GM18867 (cell line): ENCODE results near the gene UCK1.
A peak's percentile ranks its signal among the peaks of the same experiment; 100 is the strongest.
"Not testable (repeated sequence)": the region's sequence is repeated elsewhere in the genome, so short reads cannot be mapped to it uniquely, and the experiment has no call there.

Source experiments
- ATAC-seq: cut with Tn5 transposase; IDR thresholded peaks from one replicate; pipeline ENCODE4 v1.9.1; 2021; ENCODE audit warnings: mild to moderate bottlenecking, moderate library complexity; ENCODE audit not compliant: unreplicated experiment

The UCK1 gene

DNA sequence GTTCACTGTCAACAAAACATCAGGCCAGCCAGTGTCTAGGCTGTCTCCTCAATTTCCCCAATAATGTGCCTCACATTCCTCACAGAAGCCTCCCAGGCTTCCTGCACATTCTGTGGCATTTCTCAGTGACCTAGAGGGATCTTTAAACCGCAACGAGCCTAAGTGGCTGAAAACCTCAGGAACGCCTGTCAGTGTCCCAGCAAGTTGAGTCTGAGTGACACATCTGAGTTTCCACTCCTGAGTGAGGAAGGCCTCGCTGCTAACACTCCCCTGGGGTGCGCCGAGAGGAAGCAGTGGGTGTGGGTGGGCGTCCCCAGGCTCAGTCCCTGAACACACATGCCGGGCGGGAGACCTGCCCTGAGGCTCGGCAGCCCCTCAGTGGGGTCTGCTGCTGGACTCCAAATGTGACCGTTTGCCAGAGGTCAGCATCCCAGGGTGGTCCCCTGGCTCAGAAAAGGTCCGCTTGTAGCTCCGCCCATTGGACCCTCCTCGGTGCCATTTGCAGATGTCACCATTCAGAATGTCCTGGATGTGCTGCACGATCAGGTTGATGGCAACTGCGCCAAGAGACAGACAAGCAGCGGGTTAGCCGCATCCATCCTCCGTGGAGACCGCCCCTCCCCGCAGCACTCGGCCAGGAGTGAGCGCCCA lies 6.3 kb downstream of the UCK1 start:
- ATAC-seq: no peak

DNA sequence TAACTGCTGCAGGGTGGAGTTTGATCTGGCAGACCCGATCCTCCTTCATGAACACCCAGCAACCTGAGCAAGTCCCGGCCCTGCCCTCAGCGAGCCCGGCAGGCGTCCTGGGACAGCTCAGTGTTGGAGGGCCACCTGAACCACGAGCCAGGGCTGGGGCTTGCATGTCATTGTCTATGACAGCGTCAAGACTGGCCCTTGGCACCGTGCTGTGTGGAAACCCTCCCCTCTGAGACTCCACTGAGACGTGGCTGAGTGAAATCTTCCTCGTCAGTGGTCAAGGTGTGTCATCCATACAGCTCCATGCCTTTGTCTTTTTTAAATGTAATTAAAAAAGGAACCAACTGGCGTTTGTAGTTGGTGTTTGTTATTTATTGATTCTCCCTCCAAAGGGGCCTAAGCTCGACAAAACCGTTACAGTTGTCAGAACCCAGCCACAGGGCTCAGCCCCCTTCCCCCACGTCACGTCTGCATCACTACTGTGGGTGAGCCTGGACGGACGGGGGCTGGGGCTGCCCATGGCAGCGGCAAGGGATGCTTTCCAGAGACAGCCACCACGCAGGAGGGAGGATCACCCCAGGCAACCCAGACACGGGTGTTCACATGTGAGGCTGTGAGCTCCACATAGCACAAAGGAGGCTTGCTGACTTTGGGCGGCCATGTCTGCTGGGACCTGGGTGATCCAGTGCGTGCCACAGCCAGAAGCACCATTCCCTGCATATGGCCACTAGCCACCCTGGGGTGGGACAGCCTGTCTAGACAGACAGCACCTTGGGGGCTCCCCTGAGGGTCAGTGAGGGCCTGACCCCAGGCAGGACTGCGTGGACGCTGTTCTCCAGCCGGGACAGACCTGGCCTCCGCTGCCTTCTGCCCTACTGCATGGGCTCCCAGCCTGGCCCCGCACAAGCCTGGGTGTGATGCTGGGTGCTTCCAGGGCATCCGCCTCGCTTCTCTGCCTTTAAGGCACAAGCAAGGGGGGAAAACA lies 7.3 kb downstream of the UCK1 start:
- ATAC-seq: no peak

DNA sequence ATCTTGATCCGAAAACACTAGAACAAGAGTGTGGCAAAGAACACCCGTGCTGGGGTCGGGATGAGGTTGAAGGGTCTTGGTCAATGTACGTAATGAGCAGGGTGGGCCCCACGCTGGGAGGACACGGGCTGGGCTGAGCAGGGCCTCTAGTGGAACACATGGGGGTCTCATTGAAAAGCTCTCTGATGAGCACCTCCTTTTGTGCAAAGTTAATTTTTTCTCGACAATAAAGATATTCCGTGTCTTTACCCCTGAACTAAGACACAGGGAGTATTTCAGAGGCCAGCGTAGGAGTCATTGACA lies 8.0 kb downstream of the UCK1 start:
- ATAC-seq: no peak

DNA sequence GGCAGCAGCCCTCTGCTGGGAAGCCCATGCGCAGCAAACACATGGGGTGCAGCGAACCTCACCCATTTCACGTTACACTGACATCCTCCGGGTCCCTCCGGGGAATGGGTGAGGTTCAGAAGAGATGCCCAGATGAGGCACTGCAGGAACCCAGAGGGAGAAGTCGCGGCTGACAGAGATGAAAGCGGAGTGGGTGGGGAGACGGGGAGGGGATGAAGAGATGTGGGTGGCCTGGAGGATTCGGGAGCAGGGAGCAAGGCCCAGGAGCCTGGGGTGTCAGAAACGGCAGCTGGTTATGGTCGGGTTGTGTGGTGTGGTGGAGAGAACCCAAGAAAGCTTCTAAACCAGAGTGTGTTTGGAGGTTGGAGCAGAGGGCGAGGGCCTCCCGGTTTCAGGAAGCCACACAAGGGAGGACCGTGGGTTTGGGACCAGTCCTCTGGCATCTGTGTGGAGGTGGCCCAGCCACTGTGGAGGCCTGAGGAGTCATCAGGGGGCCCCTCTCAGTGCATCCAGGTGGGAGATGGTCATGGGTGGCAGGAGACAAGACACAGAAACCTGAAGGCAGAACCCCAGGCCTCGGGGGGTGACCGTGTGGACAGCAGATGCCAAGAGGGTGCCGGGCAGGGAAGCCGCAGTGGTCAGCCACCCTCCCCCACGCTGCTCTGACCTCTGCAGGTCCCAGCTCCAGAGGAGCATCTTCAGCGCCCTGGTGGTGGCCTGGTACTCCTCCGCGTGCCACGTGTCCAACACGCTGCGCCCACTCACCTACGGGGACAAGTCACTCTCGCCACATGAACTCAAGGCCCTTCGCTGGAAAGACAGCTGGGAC lies 8.6 kb downstream of the UCK1 start:
- ATAC-seq: no peak

DNA sequence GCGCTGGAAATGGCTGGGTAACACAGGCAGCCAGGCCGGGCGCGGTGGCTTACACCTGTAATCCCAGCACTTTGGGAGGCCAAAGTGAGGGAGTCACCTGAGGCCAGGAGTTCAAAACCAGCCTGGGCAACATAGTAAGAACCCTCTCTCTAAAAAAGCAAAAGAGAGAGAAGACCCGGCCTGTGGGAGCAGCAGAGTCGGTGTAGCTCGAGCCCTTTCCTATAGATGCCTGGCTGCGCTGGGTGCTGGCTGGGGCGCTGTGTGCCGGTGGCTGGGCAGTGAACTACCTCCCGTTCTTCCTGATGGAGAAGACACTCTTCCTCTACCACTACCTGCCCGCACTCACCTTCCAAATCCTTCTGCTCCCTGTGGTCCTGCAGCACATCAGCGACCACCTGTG lies 9.2 kb downstream of the UCK1 start:
- ATAC-seq: no peak

DNA sequence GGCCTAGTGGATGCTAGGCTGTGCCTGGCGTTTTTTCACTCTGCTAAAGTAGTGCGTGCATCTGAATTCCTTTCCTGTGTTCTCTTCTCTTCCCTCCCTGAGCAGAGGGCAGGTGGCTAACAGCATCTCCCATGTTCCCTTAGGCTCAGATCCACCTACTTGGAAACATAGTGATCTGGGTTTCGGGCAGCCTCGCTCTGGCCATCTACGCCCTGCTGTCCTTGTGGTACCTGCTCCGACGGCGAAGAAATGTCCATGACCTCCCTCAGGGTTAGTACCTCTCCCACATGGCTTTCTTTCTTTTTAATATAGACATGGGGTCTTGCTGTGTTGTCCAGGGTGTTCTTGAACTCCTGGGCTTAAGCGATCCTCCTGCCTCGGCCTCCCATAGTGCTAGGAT lies 9.9 kb downstream of the UCK1 start:
- ATAC-seq: no peak

DNA sequence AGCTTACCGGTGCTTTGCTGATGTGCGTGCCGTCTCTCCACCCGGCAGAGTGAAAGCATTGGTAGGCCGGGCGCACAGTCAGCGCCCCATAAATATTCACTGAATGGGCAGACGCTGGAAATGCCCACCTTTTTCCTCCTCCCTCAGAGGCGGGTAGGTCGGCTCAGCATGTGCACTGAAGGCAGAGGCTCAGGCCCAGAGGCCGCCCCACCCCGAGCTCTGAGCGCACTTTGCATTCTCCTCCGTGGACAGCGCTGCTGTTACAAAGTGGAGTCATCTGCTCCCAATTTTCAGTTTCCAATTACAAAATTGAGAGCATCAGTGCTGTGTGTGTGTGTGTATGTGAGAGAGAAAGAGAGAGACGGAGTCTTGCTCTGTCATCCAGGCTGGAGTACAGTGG lies 10.6 kb downstream of the UCK1 start:
- no peak for ATAC-seq

DNA sequence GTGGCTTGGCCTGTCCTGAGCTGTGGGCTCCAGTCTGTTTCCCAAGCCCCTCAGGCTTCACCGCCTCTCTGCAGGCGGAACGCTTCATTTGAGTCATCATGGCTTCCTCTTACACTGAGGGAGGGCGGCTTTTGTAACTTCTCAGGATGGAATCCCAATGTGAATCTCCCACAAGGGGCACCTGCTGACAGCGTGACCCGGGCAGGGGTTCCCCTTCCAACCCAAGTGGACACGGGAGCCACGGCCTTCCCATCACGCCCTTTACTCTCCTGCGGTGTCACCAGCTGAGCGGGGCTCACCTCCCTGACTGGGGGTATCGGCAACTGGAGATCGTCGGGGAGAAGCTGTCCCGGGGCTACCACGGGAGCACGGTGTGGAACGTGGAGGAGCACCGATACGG lies 12.5 kb downstream of the UCK1 start:
- no peak for ATAC-seq

DNA sequence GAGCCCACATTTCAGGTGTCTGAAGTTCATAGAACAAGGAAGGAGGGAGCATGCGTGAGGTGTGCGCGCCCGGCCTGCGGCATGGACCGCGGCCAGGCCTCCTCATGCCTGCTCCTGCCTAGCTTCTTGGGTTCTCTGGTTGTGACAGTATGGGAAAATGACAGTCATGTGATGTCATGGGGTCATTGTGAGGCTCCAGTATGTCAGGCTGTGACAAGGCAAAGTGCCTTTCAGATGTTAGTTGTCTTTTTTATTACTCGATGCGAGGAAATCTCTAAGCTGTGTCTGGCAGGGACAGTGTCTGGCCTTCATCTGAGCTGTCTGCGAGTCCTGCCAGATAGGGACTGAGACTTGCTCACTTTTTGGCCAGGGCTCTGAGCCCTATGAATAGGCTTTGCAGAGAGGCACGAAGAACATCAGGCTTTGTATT lies 13.3 kb downstream of the UCK1 start:
- no peak for ATAC-seq

DNA sequence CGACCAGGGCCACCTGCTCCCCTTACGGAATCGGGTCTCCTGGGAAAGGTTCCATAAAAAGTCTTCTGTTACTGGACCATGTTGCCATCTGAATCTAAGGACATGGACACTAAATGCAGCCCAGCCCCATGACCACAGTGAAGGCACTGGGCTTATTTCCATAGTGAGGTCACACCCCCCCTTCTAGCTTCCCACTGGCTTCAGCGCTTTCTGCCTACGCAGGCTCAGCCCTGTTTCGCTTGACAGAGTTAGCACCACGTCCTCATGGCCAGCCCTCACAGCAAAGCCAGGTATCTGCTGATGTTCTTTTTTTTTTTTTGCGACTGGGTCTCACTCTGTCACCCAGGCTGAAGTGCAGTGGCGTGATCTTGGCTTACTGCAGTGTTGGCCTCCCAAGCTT lies 14.1 kb downstream of the UCK1 start:
- no peak for ATAC-seq

DNA sequence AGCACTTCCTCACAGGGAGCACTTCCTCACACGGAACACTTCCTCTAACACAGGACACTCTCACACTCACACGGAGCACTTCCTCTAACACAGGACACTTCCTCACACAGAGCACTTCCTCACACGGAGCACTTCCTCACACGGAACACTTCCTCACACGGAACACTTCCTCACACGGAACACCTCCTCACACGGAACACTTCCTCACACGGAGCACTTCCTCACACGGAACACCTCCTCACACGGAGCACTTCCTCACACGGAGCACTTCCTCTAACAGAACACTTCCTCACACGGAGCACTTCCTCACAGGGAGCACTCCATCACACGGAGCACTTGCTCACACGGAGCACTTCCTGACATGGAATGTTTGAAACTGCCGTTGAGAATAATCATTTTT lies 15.0 kb downstream of the UCK1 start:
- ATAC-seq: no peak

DNA sequence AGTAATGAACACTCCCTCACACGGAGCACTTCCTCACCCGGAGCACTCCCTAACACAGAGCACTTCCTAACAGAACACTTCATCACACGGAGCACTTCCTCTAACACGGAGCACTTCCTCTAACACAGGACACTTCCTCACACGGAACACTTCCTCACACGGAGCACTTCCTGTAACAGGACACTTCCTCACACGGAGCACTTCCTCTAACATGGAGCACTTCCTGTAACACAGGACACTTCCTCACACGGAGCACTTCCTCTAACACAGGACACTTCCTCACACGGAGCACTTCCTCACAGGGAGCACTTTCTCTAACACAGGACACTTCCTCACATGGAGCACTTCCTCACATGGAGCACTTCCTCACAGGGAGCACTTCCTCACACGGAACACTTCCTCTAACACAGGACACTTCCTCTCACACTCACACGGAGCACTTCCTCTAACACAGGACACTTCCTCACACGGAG lies 15.5 kb downstream of the UCK1 start:
- not testable (repeated sequence) for ATAC-seq

DNA sequence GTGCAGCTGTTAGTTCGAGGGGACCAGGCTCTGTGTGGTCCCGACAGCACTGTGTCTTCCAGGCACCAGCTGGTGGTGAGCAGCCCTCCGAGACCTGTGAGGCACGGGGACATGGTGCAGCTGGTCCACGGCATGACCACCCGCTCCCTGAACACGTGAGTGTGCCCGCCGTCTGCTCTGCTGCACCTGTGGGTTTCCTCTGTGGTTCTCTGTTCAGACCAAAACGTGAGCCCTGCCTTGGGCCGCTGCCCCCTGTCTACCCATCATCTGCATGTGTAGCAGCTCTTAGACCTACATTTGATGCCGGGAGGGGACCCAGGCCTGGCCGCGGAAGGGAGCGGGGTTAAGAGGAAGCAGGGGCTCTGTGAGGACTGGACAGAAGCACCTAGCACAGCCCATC lies 17.9 kb downstream of the UCK1 start:
- ATAC-seq: no peak

DNA sequence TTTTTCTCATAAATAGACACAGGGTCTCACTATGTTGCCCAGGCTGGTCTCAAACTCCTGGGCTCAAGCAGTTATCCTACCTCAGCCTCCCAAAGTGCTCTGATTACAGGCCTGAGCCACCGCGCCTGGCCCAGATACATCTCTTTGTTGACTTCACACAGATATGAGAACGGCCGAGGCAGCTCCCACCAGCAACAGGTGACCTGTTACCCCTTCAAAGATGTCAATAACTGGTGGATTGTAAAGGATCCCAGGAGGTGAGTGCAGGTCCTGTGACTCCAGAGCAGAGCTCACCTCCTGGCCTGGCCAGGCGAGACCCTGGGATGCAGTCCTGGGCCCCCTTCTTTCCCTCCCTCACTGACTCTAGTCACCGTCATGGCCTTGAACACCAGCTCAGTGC lies 19.2 kb downstream of the UCK1 start:
- ATAC-seq: no peak

DNA sequence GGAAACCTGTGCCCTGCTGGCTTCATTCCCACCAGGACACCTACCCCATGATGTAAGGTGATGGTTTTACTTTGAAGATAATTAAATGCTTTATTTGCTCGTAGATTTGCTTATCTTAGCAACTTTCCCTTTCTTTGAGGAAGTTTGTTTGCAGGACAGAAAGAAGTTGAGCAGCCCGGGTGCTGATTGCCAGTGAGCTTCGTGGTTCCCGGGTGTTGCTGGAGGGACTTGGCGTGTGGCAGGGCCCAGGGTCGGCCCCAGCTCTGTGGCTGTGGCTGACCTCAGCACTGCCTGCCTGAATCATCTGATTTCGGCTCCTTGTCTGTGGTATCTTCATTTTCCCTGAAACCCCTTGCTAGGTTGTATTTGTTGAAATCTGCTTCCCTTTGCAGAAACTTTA lies 19.6 kb downstream of the UCK1 start:
- ATAC-seq: no peak

DNA sequence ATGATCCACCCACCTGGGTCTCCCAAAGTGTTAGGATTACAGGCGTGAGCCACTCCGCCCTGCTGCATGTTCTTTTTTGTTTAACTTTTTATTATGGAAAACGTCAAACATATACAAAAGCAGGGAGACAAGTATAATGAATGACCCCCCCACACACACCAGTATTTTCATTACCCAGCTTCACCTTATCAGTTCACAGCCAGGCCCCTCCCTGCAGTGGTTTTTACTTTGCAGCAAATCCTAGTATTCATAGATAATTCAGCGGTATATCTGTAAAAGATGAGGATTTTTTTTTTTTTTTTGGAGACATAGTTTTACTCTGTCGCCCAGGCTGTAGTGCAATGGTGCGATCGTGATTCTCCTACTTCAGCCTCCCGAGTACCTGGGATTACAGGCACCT lies 26.1 kb downstream of the UCK1 start:
- ATAC-seq: no peak

DNA sequence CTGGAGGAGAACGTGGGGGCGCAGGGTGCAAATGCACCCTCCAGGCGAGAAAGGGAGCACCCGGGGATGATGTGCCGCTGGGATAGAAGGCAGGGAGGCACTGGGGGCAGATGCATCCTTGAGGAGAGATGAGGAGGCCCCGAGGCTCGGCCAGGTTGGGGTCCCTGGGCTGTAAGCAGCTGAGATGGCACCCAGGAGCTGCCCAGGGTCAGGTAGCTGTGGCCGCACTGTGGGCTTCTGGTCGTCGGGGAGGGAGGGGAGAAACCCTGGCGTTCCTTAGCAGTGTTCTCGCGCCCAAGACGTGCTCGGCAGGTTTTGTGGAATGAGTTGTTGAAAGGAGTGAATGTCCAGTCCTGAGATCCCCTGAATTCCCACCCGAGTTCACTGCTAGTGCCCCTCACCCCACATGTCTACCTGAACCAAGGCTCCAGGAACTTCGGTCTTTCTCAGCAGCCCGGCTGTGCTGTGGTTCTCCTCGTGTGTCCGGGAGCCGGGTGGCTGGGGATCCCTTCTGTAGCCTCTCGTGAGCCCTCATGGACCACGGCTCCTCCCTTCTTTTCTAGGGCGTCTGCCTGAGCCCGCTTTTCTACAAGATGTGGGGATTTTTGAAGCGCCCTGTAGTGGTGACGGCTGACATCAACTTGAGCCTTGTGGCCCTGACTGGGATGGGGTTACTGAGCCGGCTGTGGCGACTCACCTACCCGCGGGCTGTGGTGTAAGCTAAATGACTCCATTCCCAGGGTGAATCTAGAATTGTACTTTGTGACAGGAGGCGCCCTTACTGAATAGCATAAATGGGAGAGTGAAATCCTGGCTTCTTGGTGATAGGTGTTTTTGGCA lies 27.2 kb downstream of the UCK1 start:
- no peak for ATAC-seq

DNA sequence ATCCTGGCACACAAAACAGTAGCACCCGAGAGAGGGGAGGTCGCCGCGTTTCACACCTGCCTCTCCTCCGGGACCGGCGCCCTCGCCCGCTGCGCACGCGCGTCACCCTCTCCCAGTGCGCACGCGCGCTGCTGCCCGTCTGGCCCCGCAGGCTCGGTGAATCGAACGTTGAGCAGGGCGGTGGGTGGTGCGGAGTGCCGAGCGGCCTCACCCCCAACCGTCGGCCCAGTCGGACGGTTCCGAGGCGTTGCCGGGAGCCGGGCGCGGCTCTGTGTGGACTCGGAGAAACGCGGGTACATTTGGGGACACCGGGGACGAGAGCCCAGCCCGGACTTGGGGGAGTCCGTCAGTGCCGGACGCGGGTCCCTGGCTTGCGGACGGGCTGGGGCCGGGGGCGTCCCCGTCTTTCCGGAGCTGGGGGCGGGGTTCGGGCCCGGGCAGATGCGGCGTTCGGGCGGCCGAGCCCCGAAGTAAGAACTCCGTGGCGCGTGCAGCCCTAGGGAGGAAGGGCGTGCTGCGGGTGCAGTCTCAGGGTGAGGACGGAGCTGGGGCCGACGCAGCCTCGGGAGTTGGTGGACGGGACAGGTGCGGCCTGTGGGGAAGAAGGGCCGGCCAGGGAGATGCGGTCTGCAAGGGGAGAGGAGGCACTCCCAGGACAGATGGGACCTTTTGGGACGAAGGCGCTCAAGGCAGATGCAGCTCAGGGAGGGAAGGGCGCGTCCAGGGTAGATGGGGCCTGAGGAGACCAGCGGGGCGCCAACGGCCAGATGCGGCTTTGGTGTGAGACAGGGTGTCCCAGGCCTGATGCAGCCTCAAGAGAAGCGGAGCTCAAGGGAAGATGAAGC lies 28.1 kb downstream of the UCK1 start, which contains the start of gene POMT1:
TSS of gene POMT1 (plus strand) at position 138 of the 845 bp plus-strand sequence. CDS start 1,301 bp downstream, outside the sequence.
- ATAC-seq: peak; percentile 84

DNA sequence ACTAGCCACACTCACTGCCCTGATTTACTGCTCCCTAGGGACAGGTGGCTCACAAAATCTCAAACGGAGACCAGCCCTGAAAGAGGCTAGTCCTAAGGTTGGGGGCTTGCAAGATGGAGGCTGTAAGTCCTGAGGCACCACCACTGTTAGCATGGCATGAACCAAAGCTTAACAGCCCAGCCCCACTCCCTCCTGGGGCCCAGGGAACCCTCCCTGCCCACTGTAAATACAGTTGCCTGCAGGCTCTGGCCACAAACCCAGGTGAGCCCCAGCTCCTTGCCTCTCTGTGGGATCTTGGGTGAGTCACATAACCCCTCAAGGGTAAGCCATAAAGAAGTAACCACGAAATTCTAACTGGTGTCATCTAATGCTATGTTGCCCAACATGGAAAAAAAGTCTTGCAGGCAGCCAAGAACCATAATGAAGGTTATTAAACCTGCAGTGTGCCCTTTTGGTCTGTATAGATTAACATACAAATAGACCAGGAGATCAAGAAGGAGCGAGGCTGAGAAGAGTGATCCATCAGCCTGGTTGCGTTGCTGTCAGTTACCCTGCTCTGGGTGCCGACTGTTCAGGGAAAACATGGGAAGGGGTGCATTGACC lies 30.0 kb downstream of the UCK1 start:
- ATAC-seq: no peak
